GM19452 (cell line): ENCODE data around the gene POLR2H.
A peak's percentile ranks its signal among the peaks of the same experiment; 100 is the strongest.

Experiments
- ATAC-seq: cut with Tn5 transposase; IDR thresholded peaks from one replicate; pipeline ENCODE4 v1.9.1; 2021; ENCODE audit not compliant: unreplicated experiment

The POLR2H gene

GRCh38 chr3:184368116-184368515, 6.6 kb downstream of the POLR2H start:
- no peak for ATAC-seq

GRCh38 chr3:184368586-184369183, 7.2 kb downstream of the POLR2H start:
- no peak for ATAC-seq

GRCh38 chr3:184371570-184372018, 10.1 kb downstream of the POLR2H start:
- peak; percentile 71 for ATAC-seq

- no peak for ATAC-seq
These were observed 10.8 kb downstream of the POLR2H start for GRCh38 chr3:184372296-184372821.

GRCh38 chr3:184372911-184373310, 11.4 kb downstream of the POLR2H start:
- no peak for ATAC-seq

GRCh38 chr3:184373422-184373821, 11.9 kb downstream of the POLR2H start:
- ATAC-seq, result no peak

GRCh38 chr3:184375747-184376461, 14.4 kb downstream of the POLR2H start:
- no peak for ATAC-seq

GRCh38 chr3:184377374-184377773, 15.9 kb downstream of the POLR2H start:
- no peak for ATAC-seq

- no peak for ATAC-seq
These were observed 16.5 kb downstream of the POLR2H start, which contains the start of gene THPO for GRCh38 chr3:184377882-184378445. Gene THPO, minus strand, starts transcription at chr3:184378207. Its CDS starts 1,948 bp downstream, at chr3:184376259.

GRCh38 chr3:184378651-184379357, 17.3 kb downstream of the POLR2H start:
- no peak for ATAC-seq

GRCh38 chr3:184379358-184380184, 18.1 kb downstream of the POLR2H start, which contains the start of gene CHRD:
Gene CHRD, plus strand, starts transcription at chr3:184380054. Its CDS starts 265 bp downstream, at chr3:184380319.
- no peak for ATAC-seq

- ATAC-seq, result no peak
These were observed 18.7 kb downstream of the POLR2H start for GRCh38 chr3:184380185-184380626.

- no peak for ATAC-seq
These were observed 19.2 kb downstream of the POLR2H start for GRCh38 chr3:184380627-184381260.

- no peak for ATAC-seq
These were observed 20.0 kb downstream of the POLR2H start for GRCh38 chr3:184381261-184382224.

- no peak for ATAC-seq
These were observed 21.0 kb downstream of the POLR2H start for GRCh38 chr3:184382326-184383032.

GRCh38 chr3:184383033-184383740, 21.7 kb downstream of the POLR2H start:
- no peak for ATAC-seq

- no peak for ATAC-seq
These were observed 22.8 kb downstream of the POLR2H start for GRCh38 chr3:184384342-184384741.
